DMS53 treated with DMSO at 0.1 percent for 48 hours (cell line): ENCODE measurements around the gene TBC1D1.
A peak's percentile ranks its signal among the peaks of the same experiment; 100 is the strongest.

Experiments
- DNase-seq: peaks from one replicate; lab custom pipeline; 2025; ENCODE audit not compliant: unreplicated experiment; lab: John Stamatoyannopoulos, UW

TBC1D1 gene

GRCh38 chr4:38161208-38162113 is 270.6 kb downstream of the TBC1D1 start:
- DNase-seq: peak; percentile 69

GRCh38 chr4:38162240-38162784 is 271.4 kb downstream of the TBC1D1 start:
- peak; percentile 53 for DNase-seq

DNA sequence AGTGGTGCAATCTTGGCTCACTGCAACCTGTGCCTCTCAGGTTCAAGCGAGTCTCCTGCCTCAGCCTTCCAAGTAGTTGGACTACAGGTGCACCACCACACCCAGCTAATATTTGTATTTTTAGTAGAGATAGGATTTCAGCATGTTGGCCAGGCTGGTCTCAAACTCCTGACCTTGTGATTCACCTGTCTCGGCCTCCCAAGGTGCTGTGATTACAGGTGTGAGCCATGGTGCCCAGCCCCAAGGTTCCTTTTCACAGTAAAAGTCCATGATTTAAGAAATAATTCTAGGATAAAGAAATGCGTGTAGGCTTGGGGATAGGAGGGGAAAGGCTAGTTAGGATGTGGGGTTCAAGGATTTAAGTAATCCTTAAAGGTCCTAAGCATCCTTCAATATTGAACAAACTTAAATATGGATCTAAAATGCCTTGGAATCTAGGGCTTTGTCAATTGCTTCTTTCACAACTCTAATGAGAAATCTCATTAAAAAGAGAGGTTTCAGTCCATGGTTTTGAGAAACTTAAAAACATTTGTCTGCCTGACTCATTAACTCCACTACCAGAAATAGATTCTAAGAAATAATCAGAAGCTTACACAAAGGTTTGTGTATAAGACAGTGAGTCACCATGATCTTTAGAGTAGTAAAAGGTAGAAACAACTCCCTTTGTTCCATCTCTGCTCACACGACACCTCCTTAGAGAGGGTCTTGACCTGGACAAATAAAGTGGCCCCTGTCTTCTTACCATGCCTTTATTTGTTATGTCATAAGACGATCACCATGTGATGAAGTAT is 272.5 kb downstream of the TBC1D1 start:
- DNase-seq: no peak

DNA sequence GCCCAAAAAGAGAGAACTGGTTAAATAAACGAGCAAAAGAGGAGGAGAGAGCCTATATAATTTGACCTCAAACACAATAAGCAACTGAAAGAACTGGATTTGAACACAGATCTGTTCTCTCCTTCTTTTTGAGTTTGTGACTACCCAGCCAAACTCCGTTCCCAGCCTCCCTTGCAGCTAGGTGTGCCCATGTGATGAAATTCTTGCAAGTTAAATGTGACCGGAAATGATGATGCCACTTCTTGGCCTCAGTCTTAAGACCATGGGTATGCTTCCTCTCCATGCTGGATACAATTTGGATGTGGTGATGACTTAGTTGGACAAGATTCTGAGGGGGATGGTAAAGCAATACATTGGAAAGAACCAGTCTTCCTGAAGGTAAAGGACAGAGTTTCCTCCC is 273.5 kb downstream of the TBC1D1 start:
- DNase-seq: no peak

DNA sequence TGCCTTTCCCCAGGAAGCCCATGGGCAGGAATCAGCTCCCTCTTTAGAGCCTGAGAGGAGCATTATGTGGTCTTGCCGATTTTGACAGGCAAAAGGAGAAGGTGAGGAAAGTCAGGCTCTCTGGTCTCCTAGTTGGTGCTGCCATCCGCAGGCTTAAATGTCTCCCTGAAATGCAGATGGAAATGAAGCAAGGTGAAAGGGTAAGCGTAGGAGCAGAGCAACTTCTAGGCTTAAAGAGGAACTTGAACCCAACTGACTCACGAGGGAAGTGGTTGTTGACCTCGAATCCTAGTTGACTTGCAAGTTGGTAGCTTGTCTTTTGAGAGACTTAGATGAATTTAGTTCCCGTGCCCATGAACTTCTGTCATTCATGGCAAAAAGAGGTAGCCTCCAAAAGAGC is 275.2 kb downstream of the TBC1D1 start:
- DNase-seq: no peak

DNA sequence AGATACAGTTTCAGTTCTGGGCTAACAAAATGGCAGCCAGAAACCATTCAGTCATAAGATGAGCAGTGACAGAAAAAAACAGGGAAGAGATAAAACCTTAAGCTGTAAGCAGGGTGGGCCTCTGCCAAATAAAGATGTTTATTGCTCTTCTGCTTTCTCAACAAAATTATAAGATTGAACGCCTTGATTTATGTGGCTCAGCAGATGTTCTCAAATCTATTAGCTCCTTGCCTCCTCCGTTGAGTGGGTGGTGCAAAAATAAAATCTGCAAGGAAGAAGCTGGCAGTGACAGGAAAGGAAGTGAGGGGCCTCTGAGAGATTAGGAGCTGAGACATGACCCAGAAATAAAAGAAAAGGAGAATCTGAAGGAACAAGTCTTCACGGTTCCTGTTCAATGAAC is 275.9 kb downstream of the TBC1D1 start:
- no peak for DNase-seq

DNA sequence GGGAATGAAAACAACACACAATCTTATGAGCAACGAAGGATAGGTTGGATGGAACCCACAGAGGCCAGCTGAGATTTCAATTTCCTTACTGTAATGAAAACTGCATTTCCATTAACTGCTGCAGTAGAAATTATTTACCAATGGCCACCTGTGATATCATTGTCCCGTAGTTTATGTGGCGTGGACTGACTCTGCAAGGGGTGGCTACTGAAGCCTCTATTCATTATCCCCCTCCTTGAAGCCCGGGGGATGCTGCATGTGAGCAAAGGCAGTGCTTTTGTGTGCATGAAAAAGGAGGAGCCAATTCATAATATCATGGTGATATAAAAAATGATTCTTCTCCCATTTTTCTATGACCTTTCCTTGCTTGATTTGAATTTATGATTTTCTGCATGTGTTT is 277.1 kb downstream of the TBC1D1 start:
- DNase-seq: no peak

DNA sequence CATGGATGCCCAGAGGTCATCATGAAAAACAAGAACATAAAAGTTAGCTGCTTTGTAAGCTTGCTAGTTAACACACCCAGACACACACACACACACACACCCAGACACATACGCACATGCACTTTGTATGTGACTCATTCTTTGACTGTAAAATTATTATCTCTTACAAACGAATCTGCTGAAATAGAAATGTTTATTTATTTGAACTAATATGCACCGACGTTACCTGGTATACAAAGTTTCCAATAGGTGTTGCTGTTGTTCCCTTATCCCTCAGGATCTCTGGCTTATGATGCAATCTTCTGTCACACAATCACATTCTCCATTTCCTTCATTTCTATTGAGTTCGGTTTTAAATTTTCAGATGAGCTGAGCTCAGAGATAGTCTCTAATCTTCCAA is 278.6 kb downstream of the TBC1D1 start:
- DNase-seq: peak; percentile 34

DNA sequence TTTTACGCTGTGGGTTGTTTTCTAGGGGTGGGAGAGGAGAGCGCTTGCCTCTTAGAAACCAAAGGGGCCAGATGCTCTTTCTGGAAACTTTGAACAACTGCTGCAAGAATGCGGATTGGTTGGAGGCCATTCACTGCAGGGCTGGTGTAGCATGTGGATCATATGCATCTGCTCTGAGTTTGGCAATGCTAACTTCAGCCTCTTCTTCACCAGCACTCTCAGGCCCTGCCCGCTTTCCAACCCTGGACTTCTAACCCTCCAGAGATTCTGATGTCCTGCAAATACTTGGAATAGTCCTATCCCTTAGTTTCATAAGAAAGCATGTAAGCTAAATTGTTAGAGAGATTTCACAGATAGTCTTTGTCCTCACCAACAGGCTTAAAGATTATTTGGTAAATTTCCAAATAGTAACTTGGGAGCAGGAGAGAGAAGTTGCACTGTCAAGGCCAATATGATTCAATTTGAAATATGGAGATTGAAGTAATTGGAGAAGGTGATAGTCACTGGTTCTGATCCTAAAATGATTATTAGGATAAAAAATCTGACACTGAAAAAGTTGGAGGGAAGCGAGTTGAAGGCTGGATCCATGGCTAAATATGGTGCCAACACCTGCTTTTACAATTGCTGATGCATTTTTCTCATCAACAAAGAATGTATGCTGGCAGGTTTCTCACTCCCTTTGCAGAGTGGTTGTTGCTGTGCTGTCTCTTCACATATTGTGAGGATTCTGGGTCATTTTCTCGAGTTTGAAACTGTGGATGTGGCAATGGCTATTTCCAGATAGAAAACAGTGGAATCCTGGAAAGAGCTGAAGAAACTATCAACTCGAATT is 279.7 kb downstream of the TBC1D1 start:
- no peak for DNase-seq

DNA sequence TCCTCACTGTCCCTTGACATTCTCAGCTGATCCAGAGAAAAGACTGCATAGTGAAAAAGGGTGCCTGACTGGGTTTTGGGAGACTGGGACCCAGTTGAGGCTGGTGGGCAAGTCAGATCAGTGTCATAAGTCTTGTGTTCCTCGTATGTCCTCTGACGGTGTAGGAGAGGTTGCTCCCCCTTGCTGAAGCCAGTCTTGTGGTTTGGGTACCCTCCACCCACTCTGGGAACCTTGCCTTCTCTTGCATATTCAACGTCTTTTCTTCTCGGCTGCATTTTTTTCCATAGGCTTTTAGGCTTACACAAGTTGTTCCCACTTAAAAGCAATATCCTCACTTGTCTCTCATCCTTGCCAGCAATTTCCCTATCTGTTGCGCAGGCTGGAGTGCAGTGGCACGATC is 281.2 kb downstream of the TBC1D1 start:
- DNase-seq: no peak

- no peak for DNase-seq
Observed at GRCh38 chr4:38173935-38174518, 283.1 kb downstream of the TBC1D1 start.

- DNase-seq: no peak
Observed at GRCh38 chr4:38174801-38175200, 283.9 kb downstream of the TBC1D1 start.

GRCh38 chr4:38176165-38176564 is 285.3 kb downstream of the TBC1D1 start:
- no peak for DNase-seq

DNA sequence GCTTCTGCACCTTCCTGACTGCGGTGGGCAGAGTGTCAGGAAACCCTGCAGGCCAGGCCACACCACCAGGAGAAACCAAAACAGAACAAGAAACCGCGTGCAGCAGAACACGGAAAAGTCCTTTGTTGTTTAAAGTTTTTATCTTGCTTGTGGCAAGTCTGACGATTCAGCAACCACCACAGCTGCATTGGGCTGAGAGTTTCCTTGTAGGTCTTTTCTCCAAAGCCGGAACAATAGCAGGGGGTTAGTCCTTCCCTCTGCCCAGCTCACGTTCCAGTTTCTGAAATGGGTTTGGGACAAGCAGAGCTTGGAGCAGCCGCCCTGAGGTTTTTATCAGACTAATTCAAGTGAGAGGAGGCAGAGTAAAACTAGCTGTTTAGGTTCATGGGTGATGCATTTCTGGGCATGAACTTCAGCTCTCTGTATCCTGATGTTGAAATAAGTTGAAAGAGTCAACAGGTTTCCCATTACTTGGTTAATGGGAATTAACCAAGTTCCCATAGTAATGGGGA is 286.2 kb downstream of the TBC1D1 start:
- no peak for DNase-seq

DNA sequence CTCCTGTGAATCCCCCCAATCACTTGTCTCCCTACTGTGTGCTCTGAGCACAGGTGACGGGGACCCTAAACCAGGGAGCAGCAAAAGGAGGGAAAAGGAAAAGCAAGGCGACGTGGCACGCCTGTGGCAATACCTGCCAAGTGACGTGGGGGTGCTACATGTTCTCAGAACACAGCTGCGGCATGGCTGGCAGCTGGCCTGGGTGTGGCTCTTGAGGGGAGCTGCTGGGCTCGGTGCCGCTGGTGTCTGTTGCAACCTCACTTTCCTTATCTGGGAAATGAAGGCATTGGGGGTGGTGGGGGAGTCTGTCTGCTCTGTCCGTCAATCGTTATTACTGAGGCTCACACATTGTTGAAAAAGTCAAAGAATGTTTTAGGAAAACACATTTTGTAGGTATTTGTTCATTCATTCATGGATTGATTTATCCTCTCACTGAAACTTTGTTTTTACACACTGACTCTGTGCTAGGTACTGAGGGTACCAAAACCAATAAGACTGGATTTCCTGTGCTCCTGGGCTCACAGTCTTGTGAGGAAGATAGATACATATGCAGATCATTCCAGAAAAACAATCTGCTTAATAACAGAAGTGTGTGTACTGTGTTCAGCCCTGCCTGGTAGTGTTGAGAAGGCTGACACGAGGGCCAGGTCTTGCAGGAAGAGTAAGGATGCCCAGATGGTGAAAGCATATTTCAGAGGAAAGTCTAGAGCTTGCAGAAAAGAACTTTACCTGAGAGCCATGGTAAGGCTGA is 286.9 kb downstream of the TBC1D1 start:
- no peak for DNase-seq

- DNase-seq: no peak
Observed at GRCh38 chr4:38178392-38178995, 287.6 kb downstream of the TBC1D1 start.

GRCh38 chr4:38179690-38180377 is 288.9 kb downstream of the TBC1D1 start:
- DNase-seq: peak; percentile 88

- peak; percentile 63 for DNase-seq
Observed at GRCh38 chr4:38180456-38180855, 289.6 kb downstream of the TBC1D1 start.

GRCh38 chr4:38181286-38181685 is 290.4 kb downstream of the TBC1D1 start:
- DNase-seq: no peak
